Measurements from ENCODE around the gene ZFP57.

ZFP57 gene

DNA sequence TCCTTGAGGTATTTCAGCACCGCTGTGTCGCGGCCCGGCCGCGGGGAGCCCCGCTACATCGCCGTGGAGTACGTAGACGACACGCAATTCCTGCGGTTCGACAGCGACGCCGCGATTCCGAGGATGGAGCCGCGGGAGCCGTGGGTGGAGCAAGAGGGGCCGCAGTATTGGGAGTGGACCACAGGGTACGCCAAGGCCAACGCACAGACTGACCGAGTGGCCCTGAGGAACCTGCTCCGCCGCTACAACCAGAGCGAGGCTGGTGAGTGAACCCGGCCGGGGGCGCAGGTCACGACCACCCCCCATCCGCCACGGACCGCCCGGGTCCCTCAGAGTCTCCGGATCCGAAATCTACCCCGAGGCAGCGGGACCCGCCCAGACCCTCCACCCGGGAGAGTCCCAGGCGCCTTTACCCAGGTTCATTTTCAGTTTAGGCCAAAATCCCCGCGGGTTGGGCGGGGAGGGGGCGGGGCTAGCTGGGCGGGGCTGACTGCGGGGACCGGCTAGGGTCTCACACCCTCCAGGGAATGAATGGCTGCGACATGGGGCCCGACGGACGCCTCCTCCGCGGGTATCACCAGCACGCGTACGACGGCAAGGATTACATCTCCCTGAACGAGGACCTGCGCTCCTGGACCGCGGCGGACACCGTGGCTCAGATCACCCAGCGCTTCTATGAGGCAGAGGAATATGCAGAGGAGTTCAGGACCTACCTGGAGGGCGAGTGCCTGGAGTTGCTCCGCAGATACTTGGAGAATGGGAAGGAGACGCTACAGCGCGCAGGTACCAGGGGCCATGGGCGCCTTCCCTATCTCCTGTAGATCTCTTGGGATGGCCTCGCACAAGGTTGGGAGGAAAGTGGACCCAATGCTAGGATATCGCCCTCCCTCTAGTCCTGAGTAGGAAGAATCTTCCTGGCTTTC lies 43.0 kb upstream of the ZFP57 start:
- no peaks in the 10 kb centered on the region for H3K27me3 ChIP-seq (ENCODE audit: control insufficient read depth in 1 of 2, insufficient read depth in 2 of 2, low read length in 2 of 2)
- H3K27ac ChIP-seq (ENCODE audit: low read depth, low read length): peak overlapping the region; percentile 92
- peak overlapping the region; percentile 93 to 97 for H3K9ac ChIP-seq (ENCODE audit: low read depth in 1 of 2, low read length in 2 of 2)
- H3K4me1 ChIP-seq (ENCODE audit: control insufficient read depth in 1 of 2, insufficient read depth in 2 of 2, low read length in 2 of 2): peaks cover 11 to 23% of the 10 kb centered on the region in 2 donors
- no peaks in the 10 kb centered on the region for H3K9me3 ChIP-seq (ENCODE audit: control insufficient read depth in 1 of 2, low read length in 2 of 2)
- peaks cover 18 to 34% of the 10 kb centered on the region in 2 donors for H3K36me3 ChIP-seq (ENCODE audit: control insufficient read depth in 1 of 2, insufficient read depth in 2 of 2, low read length in 2 of 2)
- H3K4me3 ChIP-seq (ENCODE audit: low read depth in 1 of 2, low read length in 2 of 2): peak overlapping the region; percentile 88 to 94

- Histone ChIP-seq H3K27me3 (ENCODE audit: control insufficient read depth in 1 of 2, insufficient read depth in 2 of 2, low read length in 2 of 2) (no peaks in the 10 kb centered on the region), H3K36me3 (ENCODE audit: control insufficient read depth in 1 of 2, insufficient read depth in 2 of 2, low read length in 2 of 2) (peaks cover 18 to 32% of the 10 kb centered on the region in 2 donors), H3K9ac (ENCODE audit: low read depth in 1 of 2, low read length in 2 of 2) (peak within 1 kb of the TSS; percentile 93 to 97), H3K4me1 (ENCODE audit: control insufficient read depth in 1 of 2, insufficient read depth in 2 of 2, low read length in 2 of 2) (peaks cover 11 to 23% of the 10 kb centered on the region in 2 donors), H3K27ac (ENCODE audit: low read depth, low read length) (peak within 1 kb of the TSS; percentile 92), H3K4me3 (ENCODE audit: low read depth in 1 of 2, low read length in 2 of 2) (peak within 1 kb of the TSS; percentile 88 to 94), H3K9me3 (ENCODE audit: control insufficient read depth in 1 of 2, low read length in 2 of 2) (no peaks in the 10 kb centered on the region)
Observed at GRCh38 chr6:29723262-29723665, 42.3 kb upstream of the ZFP57 start, which contains the start of gene HLA-F. Gene HLA-F, plus strand, starts transcription at chr6:29723434. Its CDS starts 30 bp downstream, at chr6:29723464.

DNA sequence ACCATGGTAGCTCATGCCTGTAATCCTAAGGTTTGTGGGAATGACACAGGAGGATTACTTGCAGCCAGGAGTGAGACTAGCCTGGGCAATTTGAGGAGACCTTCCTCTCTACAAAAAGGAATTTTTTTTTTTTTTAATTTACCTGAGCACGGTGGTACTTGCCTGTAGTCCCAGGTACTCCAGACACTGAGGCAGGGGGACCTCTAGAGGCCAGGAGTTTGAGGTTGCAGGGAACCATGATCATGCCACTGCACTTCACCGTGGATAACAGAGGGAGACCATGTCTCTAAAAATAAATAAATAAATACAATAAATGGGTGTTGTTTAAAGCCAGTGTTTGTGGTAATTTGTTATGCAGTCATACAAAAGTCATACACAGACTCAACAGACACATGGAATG lies 39.9 kb upstream of the ZFP57 start:
- H3K9me3 ChIP-seq (ENCODE audit: control insufficient read depth in 1 of 2, low read length in 2 of 2): no peaks in the 10 kb centered on the region
- no peaks in the 10 kb centered on the region for H3K27me3 ChIP-seq (ENCODE audit: control insufficient read depth in 1 of 2, insufficient read depth in 2 of 2, low read length in 2 of 2)
- peaks cover 9 to 19% of the 10 kb centered on the region in 2 donors for H3K4me1 ChIP-seq (ENCODE audit: control insufficient read depth in 1 of 2, insufficient read depth in 2 of 2, low read length in 2 of 2)
- no peak overlapping the region for H3K4me3 ChIP-seq (ENCODE audit: low read depth in 1 of 2, low read length in 2 of 2)
- no peak overlapping the region for H3K9ac ChIP-seq (ENCODE audit: low read depth in 1 of 2, low read length in 2 of 2)
- no peak overlapping the region for H3K27ac ChIP-seq (ENCODE audit: low read depth, low read length)
- H3K36me3 ChIP-seq (ENCODE audit: control insufficient read depth in 1 of 2, insufficient read depth in 2 of 2, low read length in 2 of 2): peaks cover 9 to 10% of the 10 kb centered on the region in 2 donors

GRCh38 chr6:29710281-29710941 lies 29.5 kb upstream of the ZFP57 start:
- no peaks in the 10 kb centered on the region for H3K9me3 ChIP-seq (ENCODE audit: control insufficient read depth in 1 of 2, low read length in 2 of 2)
- H3K27me3 ChIP-seq (ENCODE audit: control insufficient read depth in 1 of 2, insufficient read depth in 2 of 2, low read length in 2 of 2): peaks cover 0 to 3% of the 10 kb centered on the region in 2 donors
- no peak overlapping the region for H3K4me3 ChIP-seq (ENCODE audit: low read depth in 1 of 2, low read length in 2 of 2)
- H3K4me1 ChIP-seq (ENCODE audit: control insufficient read depth in 1 of 2, insufficient read depth in 2 of 2, low read length in 2 of 2): peaks cover 0 to 3% of the 10 kb centered on the region in 2 donors
- H3K36me3 ChIP-seq (ENCODE audit: control insufficient read depth in 1 of 2, insufficient read depth in 2 of 2, low read length in 2 of 2): no peaks in the 10 kb centered on the region
- no peak overlapping the region for H3K9ac ChIP-seq (ENCODE audit: low read depth in 1 of 2, low read length in 2 of 2)
- no peak overlapping the region for H3K27ac ChIP-seq (ENCODE audit: low read depth, low read length)

DNA sequence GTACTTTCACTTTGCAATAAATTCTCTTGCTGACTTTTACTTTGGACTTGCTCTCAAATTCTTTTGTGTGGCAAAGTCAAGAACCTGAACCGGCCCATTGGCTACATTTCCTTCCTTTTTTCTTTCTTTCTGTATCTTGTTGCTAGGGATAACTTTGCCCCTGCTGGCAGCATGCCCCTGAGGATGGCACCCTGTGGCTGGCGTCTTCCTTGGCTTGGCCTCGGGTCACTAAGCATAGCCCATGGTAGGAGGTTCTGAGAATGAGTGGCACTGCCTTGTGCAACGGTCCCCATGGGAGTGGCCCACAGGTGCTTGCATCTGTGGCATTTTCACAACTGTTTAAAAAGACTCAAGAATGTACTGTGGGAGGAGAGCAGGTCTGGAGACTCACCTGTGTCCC lies 28.2 kb upstream of the ZFP57 start:
- Histone ChIP-seq H3K4me1 (ENCODE audit: control insufficient read depth in 1 of 2, insufficient read depth in 2 of 2, low read length in 2 of 2) (peaks cover 0 to 3% of the 10 kb centered on the region in 2 donors), H3K27ac (ENCODE audit: low read depth, low read length) (no peak overlapping the region), H3K4me3 (ENCODE audit: low read depth in 1 of 2, low read length in 2 of 2) (peak overlapping the region in 1 of 2 donors; percentile 43), H3K9me3 (ENCODE audit: control insufficient read depth in 1 of 2, low read length in 2 of 2) (no peaks in the 10 kb centered on the region), H3K9ac (ENCODE audit: low read depth in 1 of 2, low read length in 2 of 2) (no peak overlapping the region), H3K27me3 (ENCODE audit: control insufficient read depth in 1 of 2, insufficient read depth in 2 of 2, low read length in 2 of 2) (peaks cover 0 to 3% of the 10 kb centered on the region in 2 donors), H3K36me3 (ENCODE audit: control insufficient read depth in 1 of 2, insufficient read depth in 2 of 2, low read length in 2 of 2) (no peaks in the 10 kb centered on the region)

DNA sequence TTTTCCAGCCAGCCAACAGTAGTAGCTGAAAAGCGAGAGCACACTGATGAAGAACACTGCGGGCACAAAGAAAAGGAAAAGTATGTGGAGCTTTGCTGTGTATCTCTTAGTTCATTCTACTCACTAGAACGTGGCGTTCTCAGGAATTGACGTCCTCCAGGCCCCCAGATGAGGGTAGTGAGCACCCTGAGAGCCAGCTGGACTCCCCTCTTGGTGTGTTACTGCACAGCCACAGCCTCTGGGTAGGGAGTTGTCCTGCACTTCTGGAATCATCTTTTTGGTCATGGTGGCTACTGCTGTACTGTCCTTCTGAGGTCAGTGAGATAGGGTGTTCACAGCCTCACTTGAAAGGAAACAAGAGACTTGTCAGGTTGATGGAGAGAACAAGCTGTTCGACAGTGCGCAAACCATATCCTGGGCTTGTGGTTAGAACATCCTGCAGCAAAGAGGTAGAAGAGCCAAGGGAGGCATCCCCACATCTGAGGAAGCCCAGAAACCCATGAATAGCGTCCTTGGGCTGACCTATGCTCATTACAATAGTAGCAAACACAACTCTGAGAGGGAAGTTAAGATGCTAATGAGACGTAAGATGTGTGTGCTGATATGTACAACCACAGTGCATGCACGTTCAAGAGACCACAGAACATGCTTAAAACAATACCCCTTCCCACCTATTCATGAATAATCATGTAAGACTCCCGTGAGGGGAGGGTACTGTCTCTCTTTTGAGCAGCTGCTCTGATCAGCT lies 27.7 kb upstream of the ZFP57 start:
- Histone ChIP-seq H3K9me3 (ENCODE audit: control insufficient read depth in 1 of 2, low read length in 2 of 2) (no peaks in the 10 kb centered on the region), H3K27ac (ENCODE audit: low read depth, low read length) (no peak overlapping the region), H3K36me3 (ENCODE audit: control insufficient read depth in 1 of 2, insufficient read depth in 2 of 2, low read length in 2 of 2) (no peaks in the 10 kb centered on the region), H3K27me3 (ENCODE audit: control insufficient read depth in 1 of 2, insufficient read depth in 2 of 2, low read length in 2 of 2) (peaks cover 0 to 7% of the 10 kb centered on the region in 2 donors), H3K4me3 (ENCODE audit: low read depth in 1 of 2, low read length in 2 of 2) (peak overlapping the region in 1 of 2 donors; percentile 43), H3K4me1 (ENCODE audit: control insufficient read depth in 1 of 2, insufficient read depth in 2 of 2, low read length in 2 of 2) (peaks cover 0 to 3% of the 10 kb centered on the region in 2 donors), H3K9ac (ENCODE audit: low read depth in 1 of 2, low read length in 2 of 2) (no peak overlapping the region)

GRCh38 chr6:29705389-29706231 lies 24.7 kb upstream of the ZFP57 start:
- Histone ChIP-seq H3K36me3 (ENCODE audit: control insufficient read depth in 1 of 2, insufficient read depth in 2 of 2, low read length in 2 of 2) (no peaks in the 10 kb centered on the region), H3K9ac (ENCODE audit: low read depth in 1 of 2, low read length in 2 of 2) (no peak overlapping the region), H3K9me3 (ENCODE audit: control insufficient read depth in 1 of 2, low read length in 2 of 2) (no peaks in the 10 kb centered on the region), H3K4me3 (ENCODE audit: low read depth in 1 of 2, low read length in 2 of 2) (no peak overlapping the region), H3K4me1 (ENCODE audit: control insufficient read depth in 1 of 2, insufficient read depth in 2 of 2, low read length in 2 of 2) (peaks cover 0 to 3% of the 10 kb centered on the region in 2 donors), H3K27ac (ENCODE audit: low read depth, low read length) (no peak overlapping the region), H3K27me3 (ENCODE audit: control insufficient read depth in 1 of 2, insufficient read depth in 2 of 2, low read length in 2 of 2) (peaks cover 0 to 7% of the 10 kb centered on the region in 2 donors)

GRCh38 chr6:29702519-29703103 lies 21.7 kb upstream of the ZFP57 start:
- H3K9ac ChIP-seq (ENCODE audit: low read depth in 1 of 2, low read length in 2 of 2): no peak overlapping the region
- peaks cover 0 to 7% of the 10 kb centered on the region in 2 donors for H3K27me3 ChIP-seq (ENCODE audit: control insufficient read depth in 1 of 2, insufficient read depth in 2 of 2, low read length in 2 of 2)
- H3K27ac ChIP-seq (ENCODE audit: low read depth, low read length): no peak overlapping the region
- no peak overlapping the region for H3K4me3 ChIP-seq (ENCODE audit: low read depth in 1 of 2, low read length in 2 of 2)
- H3K36me3 ChIP-seq (ENCODE audit: control insufficient read depth in 1 of 2, insufficient read depth in 2 of 2, low read length in 2 of 2): no peaks in the 10 kb centered on the region
- H3K4me1 ChIP-seq (ENCODE audit: control insufficient read depth in 1 of 2, insufficient read depth in 2 of 2, low read length in 2 of 2): no peaks in the 10 kb centered on the region
- H3K9me3 ChIP-seq (ENCODE audit: control insufficient read depth in 1 of 2, low read length in 2 of 2): no peaks in the 10 kb centered on the region

Data from duodenal mucosa (tissue), 2 donors.